Type B pancreatic cell (in vitro differentiated cells): Measurements from ENCODE around the gene SACS. TPM values are rescaled to one million over a fixed set of nuclear protein-coding genes. Genes with fewer than 3 reads are reported as not detected.
"Not testable (repeated sequence)": the region's sequence is repeated elsewhere in the genome, so short reads cannot be mapped to it uniquely, and the experiment has no call there.

ENCODE experiments used
- DNase-seq: peaks from one replicate; pipeline ENCODE4 v3.0.0; 2021; ENCODE audit warnings: mixed read lengths; ENCODE audit not compliant: unreplicated experiment; ENCODE audit errors: extremely low spot score
- H3K27ac Mint-ChIP-seq: 2 replicates; pipeline ENCODE4 v1.8.0; 2021; ENCODE audit warnings: mild to moderate bottlenecking, mixed read lengths
- H3K27me3 Mint-ChIP-seq: 2 replicates; pipeline ENCODE4 v1.8.0; 2021; ENCODE audit warnings: mixed read lengths
- H3K36me3 Mint-ChIP-seq: 2 replicates; pipeline ENCODE4 v1.8.0; 2021; ENCODE audit warnings: mixed read lengths
- H3K4me1 Mint-ChIP-seq: one replicate; pipeline ENCODE4 v1.8.0; 2021; ENCODE audit warnings: mixed read lengths; ENCODE audit not compliant: unreplicated experiment
- H3K4me3 Mint-ChIP-seq: 2 replicates; pipeline ENCODE4 v1.8.0; 2021; ENCODE audit warnings: mild to moderate bottlenecking, mixed read lengths
- H3K9me3 Mint-ChIP-seq: 2 replicates; pipeline ENCODE4 v1.8.0; 2021; ENCODE audit warnings: mixed read lengths
- CTCF ChIP-seq: fragments of 200-600 bp; sonication (generic); conservative IDR thresholded peaks from 2 replicates; pipeline ENCODE4 v1.5.0; 2021; ENCODE audit warnings: antibody characterized with exemption, mild to moderate bottlenecking
- total RNA-seq: library from RNA; stranded (reverse); gene quantifications from 2 replicates; pipeline ENCODE4 v1.2.1, GENCODE V29; 2021; ENCODE audit warnings: low replicate concordance

SACS gene
- total RNA-seq, 1 donor from 2014 or later, result 49.6 TPM

DNA sequence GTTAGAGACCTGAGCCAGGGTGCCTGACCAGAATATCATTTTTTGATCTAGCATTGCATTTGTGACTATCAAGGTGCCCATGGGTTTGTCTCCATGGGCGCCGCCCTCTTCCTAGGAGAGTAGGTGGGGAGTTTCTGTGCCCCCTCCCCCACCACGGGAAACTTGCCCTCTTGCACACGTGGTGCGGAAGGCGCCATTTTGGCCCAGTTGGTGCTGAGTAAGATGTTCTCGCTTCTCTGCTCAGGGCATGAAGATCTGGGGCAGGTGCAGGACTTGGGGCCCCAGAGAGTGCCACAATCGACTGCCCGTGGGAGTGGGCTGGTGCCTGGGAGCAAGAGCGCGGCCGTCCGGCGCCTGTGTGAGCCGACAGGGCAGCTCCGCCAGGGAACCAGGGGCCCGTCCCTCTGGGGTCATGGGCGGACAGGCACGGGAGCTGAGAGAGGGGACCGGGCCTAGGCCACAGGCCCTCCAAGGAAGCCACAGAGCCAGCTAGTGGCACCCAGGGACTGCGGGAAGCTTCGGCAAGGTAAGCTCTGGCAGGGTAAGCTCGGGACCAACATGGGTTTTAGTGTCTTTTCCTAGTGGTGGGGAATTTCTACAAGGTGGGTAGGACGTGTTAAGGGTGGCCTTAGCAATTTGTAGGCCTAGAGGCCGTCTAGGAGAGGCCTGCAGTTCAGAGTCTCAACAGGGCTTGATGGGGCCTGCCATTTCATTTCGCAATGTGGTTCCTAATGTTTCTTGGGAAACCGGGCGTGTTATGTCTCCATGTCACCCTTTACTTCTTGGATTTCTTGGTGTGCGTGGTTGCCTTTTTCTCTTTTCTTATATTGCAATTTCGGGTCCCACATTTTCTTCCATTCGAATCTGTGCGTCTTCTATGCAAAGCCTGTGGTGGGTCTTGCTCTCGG is 14.5 kb downstream of the SACS start:
- DNase-seq, result no peak
- Mint-ChIP-seq H3K4me3 (no peak overlapping the region), H3K36me3 (peaks cover 6% of the 10 kb centered on the region), H3K27ac (no peak overlapping the region), H3K9me3 (no peaks in the 10 kb centered on the region), H3K4me1 (peaks cover 11% of the 10 kb centered on the region), H3K27me3 (no peaks in the 10 kb centered on the region)
- TF ChIP-seq CTCF, result no peak

DNA sequence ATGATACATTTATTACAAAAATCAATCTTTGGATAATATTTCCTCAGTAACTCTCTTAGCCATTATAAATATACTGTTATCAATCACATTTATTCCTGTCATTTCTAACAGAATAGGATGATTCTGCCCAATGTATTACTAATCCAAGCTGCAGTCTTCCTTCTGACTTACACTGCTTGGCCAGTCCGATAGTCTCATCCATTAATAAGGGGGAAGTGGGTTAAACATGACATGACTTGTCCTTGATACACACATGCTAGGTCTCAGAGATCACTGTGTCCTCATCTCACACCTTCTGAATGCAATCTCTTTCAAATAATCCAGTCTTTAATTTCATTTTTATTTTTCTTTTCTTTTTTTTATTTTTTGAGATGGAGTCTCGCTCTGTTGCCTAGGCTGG is 18.8 kb downstream of the SACS start:
- H3K27me3 Mint-ChIP-seq, result no peaks in the 10 kb centered on the region
- no peaks in the 10 kb centered on the region for H3K9me3 Mint-ChIP-seq
- H3K4me3 Mint-ChIP-seq, result no peak overlapping the region
- DNase-seq, result no peak
- peaks cover 19% of the 10 kb centered on the region for H3K36me3 Mint-ChIP-seq
- H3K27ac Mint-ChIP-seq, result no peak overlapping the region
- no peak for TF ChIP-seq CTCF
- peaks cover 22% of the 10 kb centered on the region for H3K4me1 Mint-ChIP-seq

- peaks cover 19% of the 10 kb centered on the region for H3K4me1 Mint-ChIP-seq
- H3K27ac Mint-ChIP-seq, result no peak overlapping the region
- no peak overlapping the region for H3K4me3 Mint-ChIP-seq
- TF ChIP-seq CTCF, result no peak
- DNase-seq, result peak; percentile 49
- no peaks in the 10 kb centered on the region for H3K27me3 Mint-ChIP-seq
- H3K36me3 Mint-ChIP-seq, result peaks cover 32% of the 10 kb centered on the region
- H3K9me3 Mint-ChIP-seq, result peaks cover 8% of the 10 kb centered on the region
Observed at GRCh38 chr13:23411706-23412105, 21.8 kb downstream of the SACS start.

DNA sequence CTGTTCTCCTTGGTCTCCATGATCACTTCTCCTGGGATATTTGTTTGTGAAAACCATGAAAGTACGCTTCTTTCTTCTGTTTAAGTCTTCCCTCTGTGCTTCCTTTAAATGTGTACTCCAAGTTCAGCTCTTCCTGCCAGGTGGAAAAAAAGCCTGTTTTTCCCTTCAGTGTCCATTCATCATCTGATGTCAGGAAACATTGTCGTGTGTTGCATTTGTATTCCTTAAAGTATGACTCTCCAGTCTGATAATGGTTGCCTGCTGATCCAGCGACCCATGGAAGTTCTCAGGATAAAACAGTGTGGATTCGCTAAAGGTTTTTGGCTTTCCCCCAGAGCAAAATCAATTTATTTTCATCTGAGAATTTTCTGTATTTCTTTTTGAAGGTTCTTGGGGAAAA is 22.3 kb downstream of the SACS start:
- H3K4me3 Mint-ChIP-seq, result no peak overlapping the region
- peaks cover 9% of the 10 kb centered on the region for H3K9me3 Mint-ChIP-seq
- H3K27me3 Mint-ChIP-seq, result no peaks in the 10 kb centered on the region
- peaks cover 33% of the 10 kb centered on the region for H3K36me3 Mint-ChIP-seq
- no peak overlapping the region for H3K27ac Mint-ChIP-seq
- H3K4me1 Mint-ChIP-seq, result peaks cover 19% of the 10 kb centered on the region
- DNase-seq, result no peak
- TF ChIP-seq CTCF, result no peak

DNA sequence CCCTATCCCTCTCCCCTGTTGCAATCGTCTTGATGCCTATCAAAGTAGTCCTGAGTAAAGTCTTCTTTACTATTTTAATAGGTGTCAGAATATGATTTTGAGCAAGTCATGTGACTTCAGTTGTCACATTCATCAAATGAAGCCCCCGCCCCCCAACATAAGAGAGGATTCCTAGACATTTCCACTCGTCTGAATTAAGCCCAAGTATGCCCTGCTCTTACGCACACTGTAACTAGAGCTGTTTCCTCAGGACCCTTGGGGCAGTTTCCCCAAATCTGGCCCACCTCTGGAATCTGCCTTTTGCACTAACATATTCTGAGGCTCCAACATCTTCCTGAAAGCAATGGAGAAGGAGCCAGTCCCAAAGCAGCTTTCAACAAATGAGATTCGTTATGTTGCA is 25.5 kb downstream of the SACS start:
- Mint-ChIP-seq H3K27me3 (no peaks in the 10 kb centered on the region), H3K36me3 (peaks cover 58% of the 10 kb centered on the region), H3K27ac (no peak overlapping the region), H3K4me1 (peaks cover 15% of the 10 kb centered on the region), H3K4me3 (no peak overlapping the region), H3K9me3 (peaks cover 24% of the 10 kb centered on the region)
- TF ChIP-seq CTCF, result no peak
- DNase-seq, result no peak

- not testable (repeated sequence) for H3K27me3 Mint-ChIP-seq, H3K4me3 Mint-ChIP-seq, H3K27ac Mint-ChIP-seq, DNase-seq, H3K4me1 Mint-ChIP-seq
- Mint-ChIP-seq H3K9me3 (peaks cover 33% of the 10 kb centered on the region), H3K36me3 (peaks cover 45% of the 10 kb centered on the region)
Observed at GRCh38 chr13:23401156-23401555, 32.3 kb downstream of the SACS start.
